Measurements from ENCODE around the gene RMI1. TPM values are rescaled to one million over a fixed set of nuclear protein-coding genes. Genes with fewer than 3 reads are reported as not detected.

Gene RMI1
- total RNA-seq, 1 donor from 2014 or later: 3.1 TPM

- Histone ChIP-seq H3K27ac (ENCODE audit: low read depth, low read length) (no peak overlapping the region), H3K4me1 (ENCODE audit: control insufficient read depth in 3 of 3, insufficient read depth in 3 of 3, low read length in 3 of 3) (no peaks in the 10 kb centered on the region), H3K27me3 (ENCODE audit: control insufficient read depth in 3 of 3, insufficient read depth in 3 of 3, low read length in 3 of 3) (no peaks in the 10 kb centered on the region), H3K9me3 (ENCODE audit: control insufficient read depth in 3 of 3, low read length in 3 of 3) (no peaks in the 10 kb centered on the region), H3K36me3 (ENCODE audit: control insufficient read depth in 3 of 3, insufficient read depth in 3 of 3, low read length in 3 of 3) (peaks cover 11 to 24% (median 24%) of the 10 kb centered on the region in 3 donors), H3K9ac (ENCODE audit: low read depth in 1 of 3, low read length in 3 of 3) (no peak overlapping the region), H3K4me3 (ENCODE audit: low read length in 3 of 3) (no peak overlapping the region)
These were observed 15.0 kb upstream of the RMI1 start for GRCh38 chr9:83965350-83966208.

GRCh38 chr9:83966209-83966582 is 14.4 kb upstream of the RMI1 start:
- Histone ChIP-seq H3K9ac (ENCODE audit: low read depth in 1 of 3, low read length in 3 of 3) (no peak overlapping the region), H3K27me3 (ENCODE audit: control insufficient read depth in 3 of 3, insufficient read depth in 3 of 3, low read length in 3 of 3) (no peaks in the 10 kb centered on the region), H3K4me1 (ENCODE audit: control insufficient read depth in 3 of 3, insufficient read depth in 3 of 3, low read length in 3 of 3) (no peaks in the 10 kb centered on the region), H3K9me3 (ENCODE audit: control insufficient read depth in 3 of 3, low read length in 3 of 3) (no peaks in the 10 kb centered on the region), H3K4me3 (ENCODE audit: low read length in 3 of 3) (no peak overlapping the region), H3K27ac (ENCODE audit: low read depth, low read length) (no peak overlapping the region), H3K36me3 (ENCODE audit: control insufficient read depth in 3 of 3, insufficient read depth in 3 of 3, low read length in 3 of 3) (peaks cover 17 to 31% (median 30%) of the 10 kb centered on the region in 3 donors)

GRCh38 chr9:83967073-83967472 is 13.5 kb upstream of the RMI1 start:
- no peak overlapping the region for H3K4me3 ChIP-seq (ENCODE audit: low read length in 3 of 3)
- H3K4me1 ChIP-seq (ENCODE audit: control insufficient read depth in 3 of 3, insufficient read depth in 3 of 3, low read length in 3 of 3): no peaks in the 10 kb centered on the region
- H3K9ac ChIP-seq (ENCODE audit: low read depth in 1 of 3, low read length in 3 of 3): no peak overlapping the region
- no peak overlapping the region for H3K27ac ChIP-seq (ENCODE audit: low read depth, low read length)
- no peaks in the 10 kb centered on the region for H3K9me3 ChIP-seq (ENCODE audit: control insufficient read depth in 3 of 3, low read length in 3 of 3)
- H3K36me3 ChIP-seq (ENCODE audit: control insufficient read depth in 3 of 3, insufficient read depth in 3 of 3, low read length in 3 of 3): peaks cover 25 to 39% (median 38%) of the 10 kb centered on the region in 3 donors
- no peaks in the 10 kb centered on the region for H3K27me3 ChIP-seq (ENCODE audit: control insufficient read depth in 3 of 3, insufficient read depth in 3 of 3, low read length in 3 of 3)

GRCh38 chr9:83969602-83970001 is 11.0 kb upstream of the RMI1 start:
- H3K9me3 ChIP-seq (ENCODE audit: control insufficient read depth in 3 of 3, low read length in 3 of 3): no peaks in the 10 kb centered on the region
- no peak overlapping the region for H3K4me3 ChIP-seq (ENCODE audit: low read length in 3 of 3)
- peaks cover 45 to 64% (median 62%) of the 10 kb centered on the region in 3 donors for H3K36me3 ChIP-seq (ENCODE audit: control insufficient read depth in 3 of 3, insufficient read depth in 3 of 3, low read length in 3 of 3)
- H3K9ac ChIP-seq (ENCODE audit: low read depth in 1 of 3, low read length in 3 of 3): no peak overlapping the region
- no peak overlapping the region for H3K27ac ChIP-seq (ENCODE audit: low read depth, low read length)
- peaks cover 0 to 4% (median 3%) of the 10 kb centered on the region in 3 donors for H3K4me1 ChIP-seq (ENCODE audit: control insufficient read depth in 3 of 3, insufficient read depth in 3 of 3, low read length in 3 of 3)
- no peaks in the 10 kb centered on the region for H3K27me3 ChIP-seq (ENCODE audit: control insufficient read depth in 3 of 3, insufficient read depth in 3 of 3, low read length in 3 of 3)

GRCh38 chr9:83971485-83971884 is 9.1 kb upstream of the RMI1 start:
- Histone ChIP-seq H3K9ac (ENCODE audit: low read depth in 1 of 3, low read length in 3 of 3) (no peak overlapping the region), H3K4me3 (ENCODE audit: low read length in 3 of 3) (no peak overlapping the region), H3K4me1 (ENCODE audit: control insufficient read depth in 3 of 3, insufficient read depth in 3 of 3, low read length in 3 of 3) (peaks cover 0 to 9% (median 4%) of the 10 kb centered on the region in 3 donors), H3K27me3 (ENCODE audit: control insufficient read depth in 3 of 3, insufficient read depth in 3 of 3, low read length in 3 of 3) (no peaks in the 10 kb centered on the region), H3K9me3 (ENCODE audit: control insufficient read depth in 3 of 3, low read length in 3 of 3) (no peaks in the 10 kb centered on the region), H3K27ac (ENCODE audit: low read depth, low read length) (no peak overlapping the region), H3K36me3 (ENCODE audit: control insufficient read depth in 3 of 3, insufficient read depth in 3 of 3, low read length in 3 of 3) (peaks cover 60 to 81% (median 79%) of the 10 kb centered on the region in 3 donors)

- H3K9ac ChIP-seq (ENCODE audit: low read depth in 1 of 3, low read length in 3 of 3): no peak overlapping the region
- H3K4me1 ChIP-seq (ENCODE audit: control insufficient read depth in 3 of 3, insufficient read depth in 3 of 3, low read length in 3 of 3): peaks cover 2 to 16% (median 6%) of the 10 kb centered on the region in 3 donors
- H3K27ac ChIP-seq (ENCODE audit: low read depth, low read length): no peak overlapping the region
- no peaks in the 10 kb centered on the region for H3K9me3 ChIP-seq (ENCODE audit: control insufficient read depth in 3 of 3, low read length in 3 of 3)
- no peak overlapping the region for H3K4me3 ChIP-seq (ENCODE audit: low read length in 3 of 3)
- H3K36me3 ChIP-seq (ENCODE audit: control insufficient read depth in 3 of 3, insufficient read depth in 3 of 3, low read length in 3 of 3): peaks cover 60 to 84% (median 82%) of the 10 kb centered on the region in 3 donors
- no peaks in the 10 kb centered on the region for H3K27me3 ChIP-seq (ENCODE audit: control insufficient read depth in 3 of 3, insufficient read depth in 3 of 3, low read length in 3 of 3)
These were observed 8.3 kb upstream of the RMI1 start for GRCh38 chr9:83972286-83972685.

DNA sequence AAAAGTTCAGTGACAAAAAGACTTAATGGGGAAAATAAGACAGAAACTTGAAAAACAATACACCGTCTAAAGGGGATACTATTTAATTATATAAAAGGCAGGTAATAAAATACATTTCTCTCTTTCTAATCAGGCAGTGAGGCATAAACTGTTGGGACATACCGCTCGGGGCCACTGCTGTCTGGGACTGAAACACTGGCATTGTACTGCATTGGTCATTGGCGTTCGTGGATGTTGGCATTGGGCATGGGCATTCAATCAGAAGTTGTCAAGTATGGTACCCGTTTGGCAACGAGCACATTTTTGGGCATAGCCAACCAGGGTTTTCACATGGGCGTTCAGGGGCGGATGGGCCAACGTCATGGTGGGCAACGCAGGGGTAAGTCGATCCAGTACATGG is 5.3 kb upstream of the RMI1 start:
- no peak overlapping the region for H3K4me3 ChIP-seq (ENCODE audit: low read length in 3 of 3)
- peaks cover 58 to 69% (median 65%) of the 10 kb centered on the region in 3 donors for H3K36me3 ChIP-seq (ENCODE audit: control insufficient read depth in 3 of 3, insufficient read depth in 3 of 3, low read length in 3 of 3)
- no peaks in the 10 kb centered on the region for H3K27me3 ChIP-seq (ENCODE audit: control insufficient read depth in 3 of 3, insufficient read depth in 3 of 3, low read length in 3 of 3)
- H3K27ac ChIP-seq (ENCODE audit: low read depth, low read length): no peak overlapping the region
- no peaks in the 10 kb centered on the region for H3K9me3 ChIP-seq (ENCODE audit: control insufficient read depth in 3 of 3, low read length in 3 of 3)
- H3K9ac ChIP-seq (ENCODE audit: low read depth in 1 of 3, low read length in 3 of 3): no peak overlapping the region
- H3K4me1 ChIP-seq (ENCODE audit: control insufficient read depth in 3 of 3, insufficient read depth in 3 of 3, low read length in 3 of 3): peaks cover 8 to 25% (median 15%) of the 10 kb centered on the region in 3 donors

DNA sequence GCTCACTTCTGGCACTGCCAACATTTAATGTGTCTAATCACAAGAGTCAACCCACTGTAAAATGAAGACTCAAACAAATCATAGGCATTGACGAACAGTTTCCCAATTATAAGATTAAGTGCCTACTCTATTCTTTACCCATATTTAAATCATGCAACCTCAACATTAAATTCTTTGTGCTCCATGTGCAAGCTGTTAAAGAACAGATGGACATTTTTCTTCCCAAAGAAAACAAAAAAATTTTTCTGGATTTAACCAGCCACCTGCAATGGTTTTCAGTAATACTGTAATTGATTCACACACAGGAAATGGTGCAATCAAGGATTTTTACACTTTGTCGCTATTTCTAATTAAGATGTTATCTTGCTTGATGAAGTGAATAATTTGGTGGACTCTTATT is 4.2 kb upstream of the RMI1 start:
- H3K4me3 ChIP-seq (ENCODE audit: low read length in 3 of 3): no peak overlapping the region
- no peaks in the 10 kb centered on the region for H3K9me3 ChIP-seq (ENCODE audit: control insufficient read depth in 3 of 3, low read length in 3 of 3)
- peaks cover 51 to 59% (median 55%) of the 10 kb centered on the region in 3 donors for H3K36me3 ChIP-seq (ENCODE audit: control insufficient read depth in 3 of 3, insufficient read depth in 3 of 3, low read length in 3 of 3)
- no peak overlapping the region for H3K27ac ChIP-seq (ENCODE audit: low read depth, low read length)
- H3K9ac ChIP-seq (ENCODE audit: low read depth in 1 of 3, low read length in 3 of 3): no peak overlapping the region
- H3K27me3 ChIP-seq (ENCODE audit: control insufficient read depth in 3 of 3, insufficient read depth in 3 of 3, low read length in 3 of 3): no peaks in the 10 kb centered on the region
- peaks cover 10 to 29% (median 16%) of the 10 kb centered on the region in 3 donors for H3K4me1 ChIP-seq (ENCODE audit: control insufficient read depth in 3 of 3, insufficient read depth in 3 of 3, low read length in 3 of 3)

GRCh38 chr9:83977196-83977595 is 3.4 kb upstream of the RMI1 start:
- peak overlapping the region in 1 of 3 donors; percentile 88 for H3K4me3 ChIP-seq (ENCODE audit: low read length in 3 of 3)
- peaks cover 14 to 33% (median 19%) of the 10 kb centered on the region in 3 donors for H3K4me1 ChIP-seq (ENCODE audit: control insufficient read depth in 3 of 3, insufficient read depth in 3 of 3, low read length in 3 of 3)
- peaks cover 44 to 51% (median 46%) of the 10 kb centered on the region in 3 donors for H3K36me3 ChIP-seq (ENCODE audit: control insufficient read depth in 3 of 3, insufficient read depth in 3 of 3, low read length in 3 of 3)
- no peaks in the 10 kb centered on the region for H3K27me3 ChIP-seq (ENCODE audit: control insufficient read depth in 3 of 3, insufficient read depth in 3 of 3, low read length in 3 of 3)
- H3K9me3 ChIP-seq (ENCODE audit: control insufficient read depth in 3 of 3, low read length in 3 of 3): no peaks in the 10 kb centered on the region
- H3K9ac ChIP-seq (ENCODE audit: low read depth in 1 of 3, low read length in 3 of 3): no peak overlapping the region
- H3K27ac ChIP-seq (ENCODE audit: low read depth, low read length): no peak overlapping the region
